ENCODE measurements around the gene CHST9.

GRCh38 chr18:27175914-27176313, 9.2 kb downstream of the CHST9 start:
- no peak for TF ChIP-seq CTCF (conservative IDR thresholded peaks at IDR 0.05)
- no peak for TF ChIP-seq EZH2 (IDR thresholded peaks at IDR 0.05; ENCODE audit: low read depth)

All from PC-9 (cell line).